Small intestine (tissue), 7 donors: ENCODE results near the gene SPTBN4. TPM values are rescaled to one million over a fixed set of nuclear protein-coding genes. Genes with fewer than 3 reads are reported as not detected.
A peak's percentile ranks its signal among the peaks of the same experiment; 100 is the strongest.

Experiments
- DNase-seq, 2 donors: peaks; one replicate each; pipeline versions ENCODE4 v3.0.0 to v3.0.0-alpha.2; 2013
- FAIRE-seq: peaks from 2 replicates; lab custom pipeline; 2012; peaks lifted over from hg19 to GRCh38; lab: Jason Lieb, UNC
- H3K27ac ChIP-seq, 3 donors: one replicate each; pipeline ENCODE4 v1.5.1; 2013; ENCODE audit warnings: low read length in 2 of 3, mild to moderate bottlenecking in 2 of 3, control low read depth in 1 of 3, inconsistent platforms in 1 of 3, low read depth in 1 of 3, moderate library complexity in 1 of 3
- H3K27me3 ChIP-seq, 3 donors: one replicate each; pipeline ENCODE4 v1.6.1; 2013; ENCODE audit warnings: low read length in 3 of 3, inconsistent platforms in 1 of 3; ENCODE audit not compliant: control insufficient read depth in 3 of 3, insufficient read depth in 3 of 3
- H3K36me3 ChIP-seq, 3 donors: one replicate each; pipeline ENCODE4 v1.6.1; 2013; ENCODE audit warnings: low read length in 3 of 3, inconsistent platforms in 1 of 3, low read depth in 1 of 3, mild to moderate bottlenecking in 1 of 3, moderate library complexity in 1 of 3; ENCODE audit not compliant: control insufficient read depth in 3 of 3, insufficient read depth in 2 of 3
- H3K4me1 ChIP-seq, 3 donors: one replicate each; pipeline ENCODE4 v1.6.1; 2013; ENCODE audit warnings: low read length in 2 of 3, inconsistent platforms in 1 of 3, low read depth in 1 of 3, mild to moderate bottlenecking in 1 of 3, moderate library complexity in 1 of 3; ENCODE audit not compliant: control insufficient read depth in 3 of 3, insufficient read depth in 2 of 3
- H3K4me3 ChIP-seq, 3 donors: one replicate each; pipeline ENCODE4 v1.5.1; 2013; ENCODE audit warnings: low read length in 3 of 3, control low read depth in 1 of 3, inconsistent platforms in 1 of 3, low read depth in 1 of 3, mild to moderate bottlenecking in 1 of 3, moderate library complexity in 1 of 3
- H3K9me3 ChIP-seq, 2 donors: one replicate each; pipeline ENCODE4 v1.6.1; 2013; ENCODE audit warnings: low read depth in 1 of 2, low read length in 1 of 2; ENCODE audit not compliant: control insufficient read depth in 2 of 2, insufficient read depth in 1 of 2
- WGBS, 3 donors: extraction: QIAGEN DNeasy Blood & Tissue Kit; methylation state at CpG; one replicate each; pipeline ENCODE4 v1.1.7; 2013; 5-methylcytosine and 5-hydroxymethylcytosine counted together
- polyA plus RNA-seq, 4 donors: library from polyadenylated mRNA; stranded (reverse) in 3 of 4; unstranded in 1 of 4; fragments of 200-250 nt in 3 of 4; fragments of 120-200 nt in 1 of 4; gene quantifications; one replicate each; pipeline versions ENCODE4 v1.2.1 to v1.2.3, GENCODE V29; 2013
- donor health status: healthy with polysubstance abuse.
- donor health status: control.
- donor health status: control.
- donor health status: Bipolar disorder and iron deficiency.
- donor health status: healthy.

Gene SPTBN4
- polyA plus RNA-seq, 4 donors: 1.1 to 2.0 (median 1.8) TPM; not detected in 1

GRCh38 chr19:40576151-40576584, 109.4 kb downstream of the SPTBN4 start:
- H3K9me3 ChIP-seq: no peaks in the 10 kb centered on the region
- H3K27me3 ChIP-seq: peaks cover 0 to 5% (median 0%) of the 10 kb centered on the region in 3 donors
- no peak overlapping the region for H3K27ac ChIP-seq
- H3K36me3 ChIP-seq: peaks cover 4 to 16% (median 5%) of the 10 kb centered on the region in 3 donors
- FAIRE-seq (no peak), DNase-seq (peak in 1 of 2 donors; percentile 25)
- 2 to 9% (median 8%) methylated on average over 21 to 22 of the region's 22 CpGs for whole genome bisulfite sequencing, 3 donors
- peak overlapping the region; percentile 26 to 91 (median 71) for H3K4me3 ChIP-seq
- H3K4me1 ChIP-seq: peaks cover 0 to 5% (median 5%) of the 10 kb centered on the region in 3 donors

DNA sequence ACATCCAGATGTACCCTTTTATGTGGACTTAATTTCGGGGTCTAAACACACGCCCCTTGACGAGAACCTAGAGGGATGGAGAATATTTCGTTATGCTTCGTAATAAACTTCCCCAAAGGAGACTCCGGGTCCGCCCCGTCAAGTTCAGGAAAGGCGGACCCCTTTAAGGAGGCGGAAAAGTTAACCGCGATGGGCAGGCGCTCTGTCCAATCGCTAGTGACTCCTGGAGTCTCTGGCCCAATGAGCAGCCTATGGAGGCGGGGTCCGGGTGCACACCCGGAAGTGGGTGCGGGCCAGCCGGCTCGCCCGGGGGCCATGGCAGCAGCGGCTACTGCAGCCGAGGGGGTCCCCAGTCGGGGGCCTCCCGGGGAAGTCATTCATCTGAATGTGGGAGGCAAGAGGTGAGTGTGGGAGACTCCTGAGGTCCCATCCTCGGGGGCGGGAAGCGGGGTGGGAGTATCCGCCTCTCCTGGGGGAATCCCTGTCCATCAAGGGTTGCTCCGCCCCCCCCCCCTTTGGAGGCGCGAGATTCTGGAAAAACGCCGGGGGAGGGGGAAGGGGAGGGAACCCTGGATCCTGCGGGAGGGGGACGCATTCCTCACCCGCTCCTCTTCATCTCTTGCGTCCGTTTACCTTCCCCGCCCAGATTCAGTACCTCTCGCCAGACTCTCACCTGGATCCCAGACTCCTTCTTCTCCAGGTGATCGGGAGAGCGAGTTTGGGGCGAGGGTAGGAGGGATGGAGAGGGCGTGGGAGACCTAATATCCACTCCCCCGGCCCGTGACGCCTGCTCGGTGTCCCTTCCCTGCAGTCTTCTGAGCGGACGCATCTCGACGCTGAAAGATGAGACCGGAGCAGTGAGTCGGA, 110.0 kb downstream of the SPTBN4 start, which contains the start of gene SHKBP1:
TSS of gene SHKBP1 (plus strand) at position 289 of the 867 bp plus-strand sequence. CDS start at position 316, 27 bp downstream.
- 1% methylated on average over 43 to 51 of the region's 55 CpGs for WGBS, 3 donors
- Histone ChIP-seq H3K36me3 (peaks cover 4 to 20% (median 9%) of the 10 kb centered on the region in 3 donors), H3K9me3 (no peaks in the 10 kb centered on the region), H3K27me3 (peaks cover 0 to 5% (median 0%) of the 10 kb centered on the region in 3 donors), H3K27ac (peak within 1 kb of the TSS in 1 of 3 donors; percentile 55), H3K4me1 (peaks cover 0 to 5% (median 5%) of the 10 kb centered on the region in 3 donors), H3K4me3 (peak within 1 kb of the TSS; percentile 65 to 91 (median 71))
- DNase-seq (peak; percentile 96 to 97), FAIRE-seq (no peak)

DNA sequence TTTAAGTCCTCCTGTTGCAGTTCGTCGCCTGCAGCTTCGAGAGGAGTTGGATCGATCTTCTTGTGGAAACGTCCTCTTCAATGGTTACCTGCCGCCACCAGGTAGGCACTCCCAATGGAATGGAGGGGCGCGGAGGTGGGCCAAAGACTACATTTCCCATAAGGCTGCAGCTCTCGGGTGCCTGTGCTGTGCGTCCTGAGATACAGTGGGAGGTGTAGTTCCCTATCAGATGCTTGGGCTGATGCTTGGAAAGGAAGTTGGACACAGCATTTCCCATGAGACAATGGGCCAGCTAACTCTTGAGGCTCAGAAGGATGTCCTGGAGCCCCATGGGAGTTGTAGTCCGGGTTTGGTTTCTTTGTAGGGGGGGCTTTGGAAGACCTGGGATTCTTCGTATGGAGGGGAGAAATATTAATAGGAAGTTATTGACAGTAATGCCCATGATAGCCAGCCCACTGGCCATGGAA, 111.7 kb downstream of the SPTBN4 start:
- WGBS, 3 donors: 86 to 92% (median 88%) methylated on average over 12 of the region's 12 CpGs
- Histone ChIP-seq H3K36me3 (peaks cover 4 to 36% (median 9%) of the 10 kb centered on the region in 3 donors), H3K9me3 (no peaks in the 10 kb centered on the region), H3K4me3 (no peak overlapping the region), H3K4me1 (peaks cover 0 to 5% (median 5%) of the 10 kb centered on the region in 3 donors), H3K27me3 (peaks cover 0 to 5% (median 0%) of the 10 kb centered on the region in 3 donors), H3K27ac (no peak overlapping the region)
- peak in 1 of 2 donors; percentile 32 for DNase-seq
- FAIRE-seq: no peak

GRCh38 chr19:40580619-40581018, 113.8 kb downstream of the SPTBN4 start:
- WGBS, 3 donors: 97 to 99% (median 97%) methylated on average over 13 of the region's 13 CpGs
- peak overlapping the region in 1 of 3 donors; percentile 26 for H3K27ac ChIP-seq
- H3K27me3 ChIP-seq: peaks cover 0 to 5% (median 0%) of the 10 kb centered on the region in 3 donors
- H3K4me1 ChIP-seq: peaks cover 0 to 5% (median 5%) of the 10 kb centered on the region in 3 donors
- peaks cover 4 to 39% (median 9%) of the 10 kb centered on the region in 3 donors for H3K36me3 ChIP-seq
- no peak overlapping the region for H3K4me3 ChIP-seq
- H3K9me3 ChIP-seq: no peaks in the 10 kb centered on the region
- FAIRE-seq (no peak), DNase-seq (no peak)

DNA sequence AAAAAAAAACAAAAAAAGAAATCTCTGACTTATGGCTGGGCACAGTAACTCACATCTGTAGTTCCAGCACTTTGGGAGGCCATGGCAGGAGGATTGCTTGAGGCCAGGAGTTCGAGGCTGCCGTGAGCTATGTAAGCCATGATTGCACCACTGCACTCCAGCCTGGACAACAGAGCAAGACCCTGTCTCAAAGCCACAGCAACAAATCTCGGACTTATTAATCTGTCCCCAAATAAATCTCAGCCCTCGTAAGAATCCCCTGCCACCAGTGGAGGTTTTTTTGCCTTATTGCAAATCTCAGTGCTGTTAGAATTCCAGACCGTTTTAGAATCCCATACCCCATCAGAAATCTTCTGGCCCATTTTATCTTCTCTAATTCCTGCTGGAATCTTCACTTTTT, 114.7 kb downstream of the SPTBN4 start:
- no peaks in the 10 kb centered on the region for H3K27me3 ChIP-seq
- no peak overlapping the region for H3K4me3 ChIP-seq
- H3K36me3 ChIP-seq: peaks cover 4 to 44% (median 9%) of the 10 kb centered on the region in 3 donors
- H3K9me3 ChIP-seq: no peaks in the 10 kb centered on the region
- FAIRE-seq: no peak
- H3K4me1 ChIP-seq: peaks cover 0 to 4% (median 2%) of the 10 kb centered on the region in 3 donors
- H3K27ac ChIP-seq: no peak overlapping the region
- WGBS, 3 donors: 96 to 100% (median 99%) methylated on average over 5 of the region's 5 CpGs
- DNase-seq: no peak

- Histone ChIP-seq H3K4me3 (no peak overlapping the region), H3K36me3 (peaks cover 4 to 50% (median 9%) of the 10 kb centered on the region in 3 donors), H3K27ac (no peak overlapping the region), H3K27me3 (no peaks in the 10 kb centered on the region), H3K4me1 (peaks cover 0 to 4% (median 2%) of the 10 kb centered on the region in 3 donors), H3K9me3 (no peaks in the 10 kb centered on the region)
- DNase-seq (no peak), FAIRE-seq (no peak)
- WGBS, 3 donors: 85 to 95% (median 87%) methylated on average over 2 of the region's 2 CpGs
These were observed 115.7 kb downstream of the SPTBN4 start for GRCh38 chr19:40582467-40582866.

- 89 to 93% (median 90%) methylated on average over 12 to 14 of the region's 14 CpGs for WGBS, 3 donors
- Histone ChIP-seq H3K36me3 (peaks cover 9 to 54% (median 10%) of the 10 kb centered on the region in 3 donors), H3K9me3 (no peaks in the 10 kb centered on the region), H3K27me3 (no peaks in the 10 kb centered on the region), H3K4me1 (no peaks in the 10 kb centered on the region), H3K4me3 (no peak overlapping the region), H3K27ac (no peak overlapping the region)
- no peak for FAIRE-seq
- DNase-seq: no peak
These were observed 116.5 kb downstream of the SPTBN4 start for GRCh38 chr19:40583283-40583682.

GRCh38 chr19:40584007-40584406, 117.2 kb downstream of the SPTBN4 start:
- Histone ChIP-seq H3K27ac (no peak overlapping the region), H3K4me3 (no peak overlapping the region), H3K27me3 (no peaks in the 10 kb centered on the region), H3K36me3 (peaks cover 9 to 59% (median 10%) of the 10 kb centered on the region in 3 donors), H3K9me3 (no peaks in the 10 kb centered on the region), H3K4me1 (no peaks in the 10 kb centered on the region)
- no peak for FAIRE-seq
- 82 to 90% (median 84%) methylated on average over 5 of the region's 5 CpGs for WGBS, 3 donors
- no peak for DNase-seq
